ENCODE measurements around the gene PERM1.

The PERM1 gene

DNA sequence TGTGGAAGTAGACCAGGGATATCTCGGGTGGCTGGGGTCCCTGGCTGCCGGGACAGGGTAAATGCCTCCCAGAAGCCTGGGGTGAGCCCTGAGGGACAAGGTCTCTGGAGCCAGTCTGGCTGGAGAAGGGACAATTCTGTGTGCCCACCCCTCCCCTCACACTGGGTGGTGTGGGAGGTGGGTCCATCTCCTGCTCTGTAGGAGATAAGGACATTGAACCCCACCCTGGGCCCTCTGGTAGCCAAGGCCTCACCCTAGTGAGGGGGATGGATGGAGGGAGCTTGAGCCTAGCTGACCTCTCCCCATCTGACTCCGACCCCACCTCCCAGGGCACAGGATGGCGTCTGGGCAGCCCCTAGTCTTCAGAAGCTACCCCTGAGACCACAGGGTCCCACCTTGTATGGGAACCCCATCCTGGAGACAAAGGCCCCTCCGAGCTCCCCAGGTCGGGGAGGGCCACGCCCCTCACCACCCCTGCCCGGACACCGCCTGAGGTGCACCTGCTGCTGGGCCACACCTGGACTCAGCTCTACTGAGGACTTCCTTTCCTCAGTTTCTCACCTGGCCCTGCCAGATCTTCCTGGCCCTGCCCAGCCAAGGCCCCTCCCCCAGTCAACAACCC, 42.4 kb upstream of the PERM1 start:
- no peak overlapping the region for H4K91ac ChIP-seq (ENCODE audit: low read length)
- H3K23ac ChIP-seq (ENCODE audit: low read length in 2 of 2) = no peak overlapping the region
- 94% methylated on average over 9 of the region's 9 CpGs for WGBS
- no peak overlapping the region for H2BK15ac ChIP-seq (ENCODE audit: low read depth, poor library complexity, severe bottlenecking)
- peak overlapping the region; percentile 12 for H2BK5ac ChIP-seq (ENCODE audit: low read depth, low read length, poor library complexity, severe bottlenecking)
- peaks cover 72% of the 10 kb centered on the region for H3K4me1 ChIP-seq (ENCODE audit: control insufficient read depth, insufficient read depth, low read depth, low read length)
- no peak overlapping the region for H3K4me3 ChIP-seq (ENCODE audit: insufficient read depth in 1 of 2, low read depth in 1 of 2, low read length in 2 of 2)
- H3K4ac ChIP-seq (ENCODE audit: low read depth in 1 of 2, low read length in 2 of 2) = no peak overlapping the region
- no peak for DNase-seq
- H3K79me1 ChIP-seq (replicated peaks; ENCODE audit: low read length, poor library complexity, severe bottlenecking) = peaks cover 18% of the 10 kb centered on the region
- no peaks in the 10 kb centered on the region for H3K9me3 ChIP-seq (ENCODE audit: control insufficient read depth, low read length)
- no peak overlapping the region for H2BK12ac ChIP-seq (ENCODE audit: low read length in 2 of 2)
- H2AFZ ChIP-seq (ENCODE audit: low read depth, low read length) = no peak overlapping the region
- no peak overlapping the region for H3K18ac ChIP-seq (ENCODE audit: low read depth in 1 of 2, low read length in 2 of 2)
- H3K36me3 ChIP-seq (ENCODE audit: control insufficient read depth in 1 of 2, insufficient read depth in 2 of 2, low read depth in 1 of 2, low read length in 2 of 2) = peaks cover 0 to 70% of the 10 kb centered on the region in 2 experiments
- peak overlapping the region; percentile 17 for H3K27ac ChIP-seq (ENCODE audit: low read length, poor library complexity, severe bottlenecking)
- no peak overlapping the region for H4K8ac ChIP-seq (ENCODE audit: low read length)
- no peak overlapping the region for H3K9ac ChIP-seq (ENCODE audit: low read length)
- peaks cover 0 to 35% of the 10 kb centered on the region in 2 experiments for H3K27me3 ChIP-seq (ENCODE audit: control insufficient read depth in 1 of 2, insufficient read depth in 1 of 2, low read length in 2 of 2)
- peak overlapping the region; percentile 99 for H2AK5ac ChIP-seq (ENCODE audit: low read length, severe bottlenecking)
- H3K14ac ChIP-seq (ENCODE audit: low read length in 2 of 2) = no peak overlapping the region
- no peak overlapping the region for H2BK120ac ChIP-seq (ENCODE audit: low read depth, low read length)
- H3K4me2 ChIP-seq (ENCODE audit: low read length, poor library complexity, severe bottlenecking) = peak overlapping the region; percentile 44

DNA sequence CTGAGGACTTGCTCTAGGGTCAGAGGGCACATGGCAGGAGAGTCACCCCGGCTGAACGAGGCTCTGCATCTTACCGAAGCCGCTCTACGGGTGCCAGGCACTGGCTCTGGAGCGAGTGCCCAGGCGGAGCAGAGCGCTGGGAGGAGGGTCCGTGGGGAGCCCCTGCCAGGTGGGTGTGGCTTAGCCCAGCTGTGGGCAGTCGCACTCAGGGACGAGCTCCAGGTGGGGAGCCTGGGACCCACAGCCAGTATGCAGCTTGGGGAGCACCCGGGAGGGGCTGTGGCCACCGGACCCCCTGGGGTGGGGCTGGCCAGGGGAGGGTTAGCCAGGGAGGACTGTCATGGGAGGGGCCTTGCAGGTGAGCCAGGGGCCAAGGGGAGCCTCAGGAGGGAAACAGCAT, 41.8 kb upstream of the PERM1 start:
- H3K4me2 ChIP-seq (ENCODE audit: low read length, poor library complexity, severe bottlenecking) = no peak overlapping the region
- H3K4me3 ChIP-seq (ENCODE audit: insufficient read depth in 1 of 2, low read depth in 1 of 2, low read length in 2 of 2) = no peak overlapping the region
- no peak overlapping the region for H3K27ac ChIP-seq (ENCODE audit: low read length, poor library complexity, severe bottlenecking)
- no peak for DNase-seq
- H3K9ac ChIP-seq (ENCODE audit: low read length) = no peak overlapping the region
- H2AK5ac ChIP-seq (ENCODE audit: low read length, severe bottlenecking) = peak overlapping the region; percentile 43
- no peak overlapping the region for H4K91ac ChIP-seq (ENCODE audit: low read length)
- no peak overlapping the region for H2AFZ ChIP-seq (ENCODE audit: low read depth, low read length)
- H3K14ac ChIP-seq (ENCODE audit: low read length in 2 of 2) = no peak overlapping the region
- no peak overlapping the region for H2BK120ac ChIP-seq (ENCODE audit: low read depth, low read length)
- H2BK15ac ChIP-seq (ENCODE audit: low read depth, poor library complexity, severe bottlenecking) = no peak overlapping the region
- 85% methylated on average over 13 of the region's 13 CpGs for WGBS
- H2BK12ac ChIP-seq (ENCODE audit: low read length in 2 of 2) = no peak overlapping the region
- H4K8ac ChIP-seq (ENCODE audit: low read length) = no peak overlapping the region
- peaks cover 0 to 35% of the 10 kb centered on the region in 2 experiments for H3K27me3 ChIP-seq (ENCODE audit: control insufficient read depth in 1 of 2, insufficient read depth in 1 of 2, low read length in 2 of 2)
- peaks cover 18% of the 10 kb centered on the region for H3K79me1 ChIP-seq (replicated peaks; ENCODE audit: low read length, poor library complexity, severe bottlenecking)
- no peak overlapping the region for H3K23ac ChIP-seq (ENCODE audit: low read length in 2 of 2)
- H2BK5ac ChIP-seq (ENCODE audit: low read depth, low read length, poor library complexity, severe bottlenecking) = peak overlapping the region; percentile 12
- H3K4me1 ChIP-seq (ENCODE audit: control insufficient read depth, insufficient read depth, low read depth, low read length) = peaks cover 76% of the 10 kb centered on the region
- peaks cover 0 to 66% of the 10 kb centered on the region in 2 experiments for H3K36me3 ChIP-seq (ENCODE audit: control insufficient read depth in 1 of 2, insufficient read depth in 2 of 2, low read depth in 1 of 2, low read length in 2 of 2)
- H3K4ac ChIP-seq (ENCODE audit: low read depth in 1 of 2, low read length in 2 of 2) = no peak overlapping the region
- H3K18ac ChIP-seq (ENCODE audit: low read depth in 1 of 2, low read length in 2 of 2) = no peak overlapping the region
- H3K9me3 ChIP-seq (ENCODE audit: control insufficient read depth, low read length) = no peaks in the 10 kb centered on the region

DNA sequence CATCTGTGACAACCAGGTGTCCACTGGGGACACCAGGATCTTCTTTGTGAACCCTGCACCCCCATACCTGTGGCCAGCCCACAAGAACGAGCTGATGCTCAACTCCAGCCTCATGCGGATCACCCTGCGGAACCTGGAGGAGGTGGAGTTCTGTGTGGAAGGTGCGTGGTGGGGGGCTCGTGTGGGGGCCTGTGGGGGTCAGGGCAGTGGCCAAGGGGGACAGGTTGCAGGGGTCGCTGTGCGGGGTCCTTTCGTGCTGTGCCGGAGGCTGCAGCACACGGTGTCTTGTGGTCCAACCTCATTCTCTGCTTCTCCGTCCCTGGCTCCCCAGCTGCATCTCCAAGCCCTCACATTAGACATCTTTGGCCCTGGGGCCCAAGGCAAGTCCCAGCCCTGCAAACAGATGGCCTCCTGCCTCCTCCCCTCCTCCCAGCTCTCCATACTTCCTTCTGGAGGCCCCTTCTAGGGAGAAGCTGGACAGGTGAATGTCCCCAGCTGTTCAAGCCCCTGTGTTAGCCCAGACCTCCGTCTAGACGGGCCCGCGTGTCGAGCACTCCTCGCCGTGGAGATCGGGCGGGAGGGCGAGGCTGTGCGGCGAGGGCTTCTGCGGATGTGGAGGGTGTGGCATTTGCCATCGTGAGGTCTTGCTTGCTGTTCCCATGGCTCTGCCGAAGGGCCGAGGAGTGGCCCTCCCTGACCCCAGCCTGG, 40.6 kb upstream of the PERM1 start:
- peak overlapping the region; percentile 31 for H4K91ac ChIP-seq (ENCODE audit: low read length)
- H3K4ac ChIP-seq (ENCODE audit: low read depth in 1 of 2, low read length in 2 of 2) = no peak overlapping the region
- no peaks in the 10 kb centered on the region for H3K9me3 ChIP-seq (ENCODE audit: control insufficient read depth, low read length)
- H2BK15ac ChIP-seq (ENCODE audit: low read depth, poor library complexity, severe bottlenecking) = no peak overlapping the region
- H3K4me2 ChIP-seq (ENCODE audit: low read length, poor library complexity, severe bottlenecking) = peak overlapping the region; percentile 96
- no peak overlapping the region for H3K27ac ChIP-seq (ENCODE audit: low read length, poor library complexity, severe bottlenecking)
- peaks cover 0 to 57% of the 10 kb centered on the region in 2 experiments for H3K36me3 ChIP-seq (ENCODE audit: control insufficient read depth in 1 of 2, insufficient read depth in 2 of 2, low read depth in 1 of 2, low read length in 2 of 2)
- H3K23ac ChIP-seq (ENCODE audit: low read length in 2 of 2) = peak overlapping the region in 1 of 2 experiments; percentile 6
- DNase-seq = no peak
- no peak overlapping the region for H3K18ac ChIP-seq (ENCODE audit: low read depth in 1 of 2, low read length in 2 of 2)
- H3K79me1 ChIP-seq (replicated peaks; ENCODE audit: low read length, poor library complexity, severe bottlenecking) = peaks cover 12% of the 10 kb centered on the region
- H2BK5ac ChIP-seq (ENCODE audit: low read depth, low read length, poor library complexity, severe bottlenecking) = no peak overlapping the region
- H4K8ac ChIP-seq (ENCODE audit: low read length) = no peak overlapping the region
- H3K14ac ChIP-seq (ENCODE audit: low read length in 2 of 2) = no peak overlapping the region
- WGBS = 84% methylated on average over 26 of the region's 27 CpGs
- peaks cover 0 to 31% of the 10 kb centered on the region in 2 experiments for H3K27me3 ChIP-seq (ENCODE audit: control insufficient read depth in 1 of 2, insufficient read depth in 1 of 2, low read length in 2 of 2)
- peak overlapping the region; percentile 62 for H2AK5ac ChIP-seq (ENCODE audit: low read length, severe bottlenecking)
- no peak overlapping the region for H3K4me3 ChIP-seq (ENCODE audit: insufficient read depth in 1 of 2, low read depth in 1 of 2, low read length in 2 of 2)
- no peak overlapping the region for H2AFZ ChIP-seq (ENCODE audit: low read depth, low read length)
- peak overlapping the region in 1 of 2 experiments; percentile 1 for H2BK12ac ChIP-seq (ENCODE audit: low read length in 2 of 2)
- no peak overlapping the region for H2BK120ac ChIP-seq (ENCODE audit: low read depth, low read length)
- no peak overlapping the region for H3K9ac ChIP-seq (ENCODE audit: low read length)
- peaks cover 67% of the 10 kb centered on the region for H3K4me1 ChIP-seq (ENCODE audit: control insufficient read depth, insufficient read depth, low read depth, low read length)

DNA sequence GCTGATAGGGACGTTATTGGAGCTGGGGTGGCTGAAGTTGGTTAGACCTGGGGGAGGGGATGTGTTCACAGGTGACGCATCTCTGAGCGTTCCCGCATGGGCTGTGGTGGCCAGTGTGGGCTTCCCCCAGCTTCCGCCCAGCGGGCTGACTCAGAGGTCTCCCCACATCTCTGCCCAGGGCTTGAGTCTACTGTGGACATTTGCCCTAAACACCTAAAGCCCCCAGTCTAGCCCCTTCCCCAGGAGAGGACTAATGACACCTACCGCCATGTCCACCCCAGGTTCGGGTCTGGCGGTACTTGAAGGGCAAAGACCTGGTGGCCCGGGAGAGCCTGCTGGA, 40.0 kb upstream of the PERM1 start:
- no peak overlapping the region for H3K4ac ChIP-seq (ENCODE audit: low read depth in 1 of 2, low read length in 2 of 2)
- 99% methylated on average over 9 of the region's 10 CpGs for WGBS
- H4K8ac ChIP-seq (ENCODE audit: low read length) = peak overlapping the region; percentile 45
- peak overlapping the region in 1 of 2 experiments; percentile 70 for H2BK12ac ChIP-seq (ENCODE audit: low read length in 2 of 2)
- peaks cover 11% of the 10 kb centered on the region for H3K79me1 ChIP-seq (replicated peaks; ENCODE audit: low read length, poor library complexity, severe bottlenecking)
- no peaks in the 10 kb centered on the region for H3K9me3 ChIP-seq (ENCODE audit: control insufficient read depth, low read length)
- no peak overlapping the region for H2BK5ac ChIP-seq (ENCODE audit: low read depth, low read length, poor library complexity, severe bottlenecking)
- H3K27me3 ChIP-seq (ENCODE audit: control insufficient read depth in 1 of 2, insufficient read depth in 1 of 2, low read length in 2 of 2) = peaks cover 0 to 31% of the 10 kb centered on the region in 2 experiments
- H4K91ac ChIP-seq (ENCODE audit: low read length) = peak overlapping the region; percentile 84
- H3K14ac ChIP-seq (ENCODE audit: low read length in 2 of 2) = no peak overlapping the region
- peak overlapping the region; percentile 87 for H2BK15ac ChIP-seq (ENCODE audit: low read depth, poor library complexity, severe bottlenecking)
- H3K18ac ChIP-seq (ENCODE audit: low read depth in 1 of 2, low read length in 2 of 2) = peak overlapping the region in 1 of 2 experiments; percentile 14
- H3K4me1 ChIP-seq (ENCODE audit: control insufficient read depth, insufficient read depth, low read depth, low read length) = peaks cover 61% of the 10 kb centered on the region
- peak overlapping the region in 1 of 2 experiments; percentile 97 for H3K4me3 ChIP-seq (ENCODE audit: insufficient read depth in 1 of 2, low read depth in 1 of 2, low read length in 2 of 2)
- peak overlapping the region; percentile 98 for H3K27ac ChIP-seq (ENCODE audit: low read length, poor library complexity, severe bottlenecking)
- H2AK5ac ChIP-seq (ENCODE audit: low read length, severe bottlenecking) = peak overlapping the region; percentile 78
- peaks cover 0 to 51% of the 10 kb centered on the region in 2 experiments for H3K36me3 ChIP-seq (ENCODE audit: control insufficient read depth in 1 of 2, insufficient read depth in 2 of 2, low read depth in 1 of 2, low read length in 2 of 2)
- no peak overlapping the region for H3K9ac ChIP-seq (ENCODE audit: low read length)
- H3K23ac ChIP-seq (ENCODE audit: low read length in 2 of 2) = no peak overlapping the region
- H2BK120ac ChIP-seq (ENCODE audit: low read depth, low read length) = peak overlapping the region; percentile 86
- no peak for DNase-seq
- peak overlapping the region; percentile 96 for H3K4me2 ChIP-seq (ENCODE audit: low read length, poor library complexity, severe bottlenecking)
- no peak overlapping the region for H2AFZ ChIP-seq (ENCODE audit: low read depth, low read length)

All from mesenchymal stem cell (in vitro differentiated cells and primary cell).